WERI-Rb-1 (cell line): Measurements from ENCODE around the gene PEX10.

Experiments
- DNase-seq: peaks from one replicate; pipeline ENCODE4 v3.0.0-alpha.2; 2020
- H3K27ac ChIP-seq: fragments of 250-450 bp; sonication (Bioruptor Pico); 2 replicates; pipeline ENCODE4 v1.5.1; 2020; ENCODE audit warnings: mild to moderate bottlenecking, moderate library complexity
- H3K27me3 ChIP-seq: fragments of 250-450 bp; sonication (Bioruptor Pico); 2 replicates; pipeline ENCODE4 v1.5.1; 2021; ENCODE audit warnings: mild to moderate bottlenecking, low read depth, moderate library complexity; ENCODE audit not compliant: insufficient read depth, severe bottlenecking
- H3K36me3 ChIP-seq: fragments of 250-450 bp; sonication (Bioruptor Pico); 2 replicates; pipeline ENCODE4 v1.5.1; 2020; ENCODE audit warnings: mild to moderate bottlenecking, moderate library complexity
- H3K4me3 ChIP-seq: 2 replicates; pipeline ENCODE4 v1.5.1; 2011; ENCODE audit warnings: low read depth, mild to moderate bottlenecking, control low read depth, low read length
- H3K9me3 ChIP-seq: fragments of 250-450 bp; sonication (Bioruptor Pico); 2 replicates; pipeline ENCODE4 v1.5.1; 2021; ENCODE audit warnings: mild to moderate bottlenecking, moderate library complexity; ENCODE audit not compliant: severe bottlenecking
- CTCF ChIP-seq: IDR thresholded peaks from 2 replicates; pipeline ENCODE4 v1.5.1; 2011; ENCODE audit warnings: low read depth, mild to moderate bottlenecking, control low read depth, inconsistent platforms, low read length

The PEX10 gene

GRCh38 chr1:2432441-2432844 is 20.1 kb upstream of the PEX10 start:
- no peak overlapping the region for H3K4me3 ChIP-seq
- H3K27ac ChIP-seq: no peak overlapping the region
- no peak for DNase-seq
- H3K9me3 ChIP-seq: peaks cover 8% of the 10 kb centered on the region
- no peaks in the 10 kb centered on the region for H3K36me3 ChIP-seq
- TF ChIP-seq CTCF: no peak
- no peaks in the 10 kb centered on the region for H3K27me3 ChIP-seq

- Histone ChIP-seq H3K4me3 (no peak overlapping the region), H3K36me3 (no peaks in the 10 kb centered on the region), H3K27ac (peak overlapping the region; percentile 39; the same call in 1 of the 2 replicates), H3K9me3 (peaks cover 8% of the 10 kb centered on the region), H3K27me3 (no peaks in the 10 kb centered on the region)
- no peak for TF ChIP-seq CTCF
- peak; percentile 54 for DNase-seq
Measured at GRCh38 chr1:2431518-2431917, 19.2 kb upstream of the PEX10 start.

- H3K36me3 ChIP-seq: no peaks in the 10 kb centered on the region
- DNase-seq: no peak
- H3K27ac ChIP-seq: peak overlapping the region; percentile 39; the same call in 1 of the 2 replicates
- no peaks in the 10 kb centered on the region for H3K27me3 ChIP-seq
- H3K4me3 ChIP-seq: no peak overlapping the region
- H3K9me3 ChIP-seq: peaks cover 8% of the 10 kb centered on the region
- no peak for TF ChIP-seq CTCF
Measured at GRCh38 chr1:2431103-2431502, 18.7 kb upstream of the PEX10 start.

- H3K4me3 ChIP-seq: no peak overlapping the region
- no peak overlapping the region for H3K27ac ChIP-seq
Measured at GRCh38 chr1:2430592-2430973, 18.2 kb upstream of the PEX10 start.

GRCh38 chr1:2429780-2430591 is 17.6 kb upstream of the PEX10 start:
- no peaks in the 10 kb centered on the region for H3K27me3 ChIP-seq
- TF ChIP-seq CTCF: peak; percentile 99
- H3K27ac ChIP-seq: no peak overlapping the region
- peak; percentile 69 for DNase-seq
- peaks cover 8% of the 10 kb centered on the region for H3K9me3 ChIP-seq
- no peaks in the 10 kb centered on the region for H3K36me3 ChIP-seq
- no peak overlapping the region for H3K4me3 ChIP-seq

More at GRCh38 chr1:2430592-2430973, 18.2 kb upstream of the PEX10 start:
- DNase-seq: no peak
- TF ChIP-seq CTCF: no peak
- H3K9me3 ChIP-seq: peaks cover 8% of the 10 kb centered on the region
- no peaks in the 10 kb centered on the region for H3K27me3 ChIP-seq
- no peaks in the 10 kb centered on the region for H3K36me3 ChIP-seq
